HEK293T (cell line): ENCODE data around the gene ASAP3.

ENCODE experiments used
- BHLHE40 ChIP-seq: fragments of 450-650 bp; IDR thresholded peaks from 2 replicates; pipeline ENCODE4 v1.6.1; 2016; ENCODE audit warnings: mild to moderate bottlenecking, moderate library complexity, borderline replicate concordance
- CTBP1 ChIP-seq: fragments of 450-650 bp; IDR thresholded peaks from 2 replicates; pipeline ENCODE4 v1.6.1; 2016; ENCODE audit warnings: borderline replicate concordance
- SUZ12 ChIP-seq: fragments of 450-650 bp; IDR thresholded peaks from 2 replicates; pipeline ENCODE4 v1.6.1; 2016; ENCODE audit warnings: mild to moderate bottlenecking

DNA sequence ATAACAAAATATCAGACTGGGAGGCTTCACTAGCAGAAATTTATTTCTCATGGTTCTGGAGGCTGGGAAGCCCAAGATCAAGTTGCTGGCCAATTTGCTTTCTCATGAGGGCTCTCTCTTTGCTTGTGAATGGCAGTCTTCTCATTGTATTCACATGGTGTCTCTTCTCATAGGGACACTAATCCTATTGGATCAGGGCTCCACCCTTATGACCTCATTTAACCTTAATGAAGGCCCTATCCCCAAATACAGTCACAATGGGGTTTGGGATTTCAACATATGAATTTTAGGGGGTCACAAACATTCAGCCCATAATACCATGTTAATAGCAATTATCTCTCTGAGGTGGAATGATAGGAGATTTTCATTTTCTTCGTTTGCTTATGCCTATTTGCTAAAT, 84.8 kb downstream of the ASAP3 start:
- TF ChIP-seq BHLHE40 (no peak), SUZ12 (no peak), CTBP1 (no peak)
